Left colon (tissue), 2 donors: Measurements from ENCODE around the gene FAR2. TPM values are rescaled to one million over a fixed set of nuclear protein-coding genes. Genes with fewer than 3 reads are reported as not detected.
A peak's percentile ranks its signal among the peaks of the same experiment; 100 is the strongest.

Source experiments
- ATAC-seq: fragments of 200-7000 bp; cut with Tn5 transposase; one replicate; pipeline ENCODE4 v1.9.1; 2020; ENCODE audit warnings: mild to moderate bottlenecking, moderate library complexity
- DNase-seq, 2 donors: peaks; one replicate each; pipeline ENCODE4 v3.0.0-alpha.2; 2020
- intact Hi-C, 2 donors: fragments of 100-400 bp; cut with DNase I in 1 of 2; cut with micrococcal nuclease in 1 of 2; formaldehyde crosslinking; loops; one replicate each; pipeline versions ENCODE4 v1.11.2 to v1.14.0; 2022; cut with DNase I, micrococcal nuclease
- total RNA-seq, 2 donors: library from RNA; stranded (reverse); fragmentation: NEBNext Ultra II Directional; extraction: Animal tissue kit (Norgen Biotek cat#: 25700); gene quantifications; one replicate each; pipeline ENCODE4 v1.2.1, GENCODE V29; 2021
- donor health status: DM: no; HTN: no; CAD: no.
- donor health status: DM: yes; HTN: yes; CAD: no.

FAR2 gene
- total RNA-seq, 2 donors from 2014 or later = 72.8 to 73.2 TPM

DNA sequence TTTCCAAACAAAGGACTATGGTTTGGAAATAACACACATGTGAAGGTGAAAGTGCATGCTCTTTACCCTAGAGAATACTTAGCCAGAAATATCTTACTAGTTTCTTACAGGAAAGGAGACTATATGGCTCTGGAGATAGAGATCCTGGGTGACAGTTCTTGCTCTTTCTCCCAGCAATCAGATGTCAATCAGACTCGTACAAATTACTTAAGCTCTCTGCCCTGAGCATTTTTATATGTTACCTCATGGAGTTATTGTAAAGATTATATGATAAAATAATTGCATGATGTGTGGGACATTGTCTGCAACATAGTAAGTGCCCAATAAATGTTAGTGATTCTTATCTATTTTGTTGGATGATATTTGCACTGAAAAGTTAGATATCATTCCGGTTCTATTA, 76.8 kb downstream of the FAR2 start:
- intact Hi-C loops = no loop called here
- DNase-seq = no peak
- peak; percentile 80 for ATAC-seq

DNA sequence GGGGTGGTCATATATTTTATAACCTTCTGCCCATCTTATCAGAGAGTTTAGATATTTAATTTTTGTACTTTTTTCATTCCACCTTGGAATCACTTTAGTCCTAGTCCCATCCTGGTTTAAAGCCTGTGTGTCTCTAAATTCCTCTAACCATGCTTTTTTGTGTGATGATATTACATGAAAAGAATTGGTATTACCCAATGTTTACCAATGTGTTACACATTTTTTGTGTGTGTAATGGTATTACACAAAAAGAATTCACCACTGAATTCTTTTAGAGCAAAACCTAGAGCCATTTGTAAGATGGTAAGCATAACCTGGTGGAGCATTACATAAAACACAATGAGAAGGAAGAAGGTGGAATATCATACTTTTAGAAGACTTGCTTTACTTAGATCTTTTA, 77.5 kb downstream of the FAR2 start:
- DNase-seq = no peak
- ATAC-seq = no peak
- intact Hi-C loops = no loop called here

DNA sequence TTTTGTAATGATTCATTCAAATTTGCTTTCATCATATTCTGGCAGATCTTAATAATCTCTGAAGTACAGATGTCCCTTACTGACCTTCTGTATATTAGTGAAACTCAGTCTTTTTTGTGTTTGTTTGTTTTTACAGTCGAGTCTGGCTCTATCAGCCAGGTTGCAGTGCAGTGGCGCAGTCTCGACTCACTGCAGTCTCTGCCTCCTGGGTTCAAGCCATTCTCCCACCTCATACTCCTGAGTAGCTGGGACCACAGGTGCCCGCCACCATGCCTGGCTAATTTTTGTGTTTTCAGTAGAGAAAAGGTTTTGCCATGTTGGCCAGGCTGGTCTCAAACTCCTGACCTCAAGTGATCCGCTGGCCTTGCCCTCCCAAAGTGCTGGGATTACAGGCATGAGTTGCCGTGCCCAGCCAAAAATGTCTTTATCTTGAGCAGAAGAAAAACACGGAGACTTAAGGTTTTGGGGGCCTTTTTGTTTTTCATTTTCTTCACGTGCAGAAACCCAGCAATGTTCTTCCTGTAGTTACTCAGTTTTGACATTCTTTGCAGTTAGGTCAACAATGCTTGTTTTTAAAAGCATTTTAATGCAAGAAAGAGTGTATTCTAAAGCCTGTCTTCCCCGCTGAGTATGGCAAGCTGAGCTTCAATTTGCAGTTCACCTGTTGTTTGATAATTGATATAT, 79.5 kb downstream of the FAR2 start:
- ATAC-seq (no peak), DNase-seq (no peak)
- intact Hi-C loops = no loop called here

DNA sequence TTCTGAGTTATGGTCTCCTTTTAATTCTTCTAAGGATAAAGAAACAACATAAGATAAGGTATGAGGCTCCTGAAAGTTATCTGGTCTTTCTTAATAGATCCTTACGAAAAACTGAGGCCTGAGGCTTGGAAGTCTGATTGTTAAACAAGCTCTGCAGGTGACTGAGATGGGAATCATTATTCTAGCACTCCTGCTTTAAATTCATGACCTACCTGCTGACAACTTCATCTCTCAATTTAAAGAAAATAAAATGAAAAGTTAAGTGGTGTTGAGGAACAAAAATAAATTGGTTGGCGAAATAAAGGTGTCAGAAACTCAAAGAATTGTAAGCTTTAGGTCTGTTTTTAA, 80.1 kb downstream of the FAR2 start:
- no peak for DNase-seq
- intact Hi-C loops = no loop called here
- no peak for ATAC-seq

DNA sequence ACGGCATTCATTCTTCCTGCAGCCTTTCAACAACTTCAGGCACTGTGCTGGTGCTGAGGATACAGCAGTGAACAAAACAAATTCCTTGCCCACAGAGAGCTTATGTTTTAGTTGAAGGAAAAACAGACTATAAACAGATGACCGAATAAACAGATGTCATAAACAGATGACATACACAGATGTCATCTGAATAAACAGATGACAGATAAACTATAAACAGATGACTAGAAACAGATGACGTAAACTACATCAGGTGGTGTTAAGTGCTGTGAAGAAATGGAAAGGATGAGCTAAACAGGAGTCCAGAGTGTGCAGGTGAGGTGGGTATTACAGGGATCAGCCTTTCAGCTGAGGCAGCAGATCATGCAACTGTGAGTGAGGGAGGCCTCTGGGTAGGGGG, 80.9 kb downstream of the FAR2 start:
- DNase-seq (no peak), ATAC-seq (no peak)
- intact Hi-C loops = no loop called here

DNA sequence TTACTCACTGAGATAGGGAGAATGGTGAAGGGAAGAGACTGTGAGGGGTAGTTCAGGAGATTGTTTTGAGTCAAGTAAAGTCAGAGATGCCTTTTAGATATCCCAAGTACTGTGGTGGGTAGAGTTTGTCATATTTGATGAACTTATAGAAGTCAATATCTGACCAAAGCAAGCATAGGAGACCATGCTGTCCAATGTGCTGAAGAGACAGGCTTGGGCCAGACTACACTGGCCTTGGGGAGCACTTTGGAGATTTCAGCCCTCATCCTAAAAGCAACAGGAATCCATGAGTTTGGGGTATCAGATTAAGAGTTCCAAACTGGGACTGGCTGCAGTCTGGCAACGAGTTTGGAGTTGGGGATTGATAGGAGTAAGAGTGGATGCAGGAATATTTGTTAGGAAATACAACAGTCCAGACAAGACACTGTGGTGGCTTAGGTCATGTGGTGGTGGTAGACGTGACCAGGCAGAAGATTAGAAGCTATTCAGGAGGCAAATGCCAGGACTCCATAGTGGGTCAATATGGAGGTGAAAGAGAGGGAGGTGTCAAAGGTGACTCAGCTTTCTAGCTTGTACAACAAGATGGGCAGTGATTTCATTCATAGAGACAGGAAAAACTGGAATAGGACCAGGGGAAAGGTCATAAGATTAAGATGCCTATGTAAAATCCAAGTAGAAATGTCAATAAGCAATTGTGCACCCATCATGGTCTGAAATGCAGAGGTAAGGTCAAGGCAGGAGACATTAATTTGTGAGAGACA, 81.9 kb downstream of the FAR2 start:
- intact Hi-C loops = no loop called here
- DNase-seq (no peak), ATAC-seq (no peak)

DNA sequence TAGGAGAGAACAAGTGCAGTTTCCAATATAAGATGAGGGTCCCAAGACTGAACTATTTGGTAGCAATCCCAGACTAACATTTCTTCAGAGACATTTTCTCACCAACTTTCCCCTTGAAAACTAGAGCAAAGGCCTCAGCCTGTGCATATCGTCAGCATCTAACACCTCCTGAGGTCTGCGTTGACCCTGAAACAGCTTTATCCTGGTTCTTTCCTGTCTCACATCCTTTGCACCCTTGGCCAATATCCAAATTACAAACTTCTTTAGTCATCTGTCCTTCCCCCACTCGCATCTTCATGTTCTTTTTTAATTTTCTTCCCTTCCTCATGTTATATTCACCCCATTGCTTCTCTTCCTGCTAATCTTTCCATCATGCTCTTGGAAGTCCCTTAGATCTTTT, 83.0 kb downstream of the FAR2 start:
- DNase-seq (no peak), ATAC-seq (no peak)
- intact Hi-C loops = no loop called here

DNA sequence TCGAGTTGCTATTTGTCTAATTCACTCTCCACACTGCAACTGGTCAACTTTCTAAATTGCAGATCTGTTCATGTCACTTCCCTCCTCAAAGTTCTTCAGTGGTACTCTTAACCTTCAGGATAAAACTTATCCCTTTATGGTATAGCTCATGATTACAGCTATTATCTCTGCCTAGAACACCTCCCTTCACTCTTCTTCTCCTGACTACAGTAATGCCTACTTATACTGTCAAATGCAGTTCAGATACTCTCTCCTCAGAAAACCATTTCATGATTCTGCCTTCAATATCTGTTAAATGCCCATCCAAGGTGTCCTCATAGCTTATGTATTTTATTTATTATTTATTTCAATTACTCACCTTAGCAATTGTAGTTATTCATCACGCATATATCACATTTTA, 85.5 kb downstream of the FAR2 start:
- intact Hi-C loops = no loop called here
- no peak for ATAC-seq
- no peak for DNase-seq

DNA sequence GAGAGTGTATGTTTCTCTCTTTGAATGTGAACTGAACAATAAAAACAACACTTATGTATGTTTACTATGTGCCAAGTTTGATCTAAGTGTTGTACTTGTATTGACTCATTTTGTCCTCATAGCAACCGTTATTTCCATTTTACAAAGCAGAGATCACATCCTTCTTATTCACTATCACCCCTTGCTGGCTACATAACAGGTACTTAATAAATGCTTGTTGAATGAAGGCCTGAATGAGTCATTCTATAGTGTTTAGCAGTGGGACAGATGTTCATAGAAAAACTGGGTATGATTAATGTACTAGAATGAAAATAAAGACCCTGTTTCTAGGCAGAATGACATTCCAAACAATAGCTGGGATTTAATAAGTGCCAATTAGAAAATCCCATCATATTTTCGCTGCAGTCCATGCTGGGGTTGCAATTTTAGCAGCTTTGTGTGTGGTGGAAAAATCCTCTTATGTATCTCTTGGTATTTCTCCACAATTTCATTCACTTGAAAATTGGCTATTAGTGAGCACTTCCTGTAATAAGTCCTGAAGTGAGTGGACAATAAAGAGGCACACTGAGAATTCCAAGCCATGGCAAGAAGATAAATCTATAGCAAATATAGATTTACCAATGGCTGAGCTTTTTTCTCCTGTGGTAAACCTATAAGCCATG, 86.0 kb downstream of the FAR2 start:
- no peak for ATAC-seq
- DNase-seq = no peak
- intact Hi-C loops = no loop called here

DNA sequence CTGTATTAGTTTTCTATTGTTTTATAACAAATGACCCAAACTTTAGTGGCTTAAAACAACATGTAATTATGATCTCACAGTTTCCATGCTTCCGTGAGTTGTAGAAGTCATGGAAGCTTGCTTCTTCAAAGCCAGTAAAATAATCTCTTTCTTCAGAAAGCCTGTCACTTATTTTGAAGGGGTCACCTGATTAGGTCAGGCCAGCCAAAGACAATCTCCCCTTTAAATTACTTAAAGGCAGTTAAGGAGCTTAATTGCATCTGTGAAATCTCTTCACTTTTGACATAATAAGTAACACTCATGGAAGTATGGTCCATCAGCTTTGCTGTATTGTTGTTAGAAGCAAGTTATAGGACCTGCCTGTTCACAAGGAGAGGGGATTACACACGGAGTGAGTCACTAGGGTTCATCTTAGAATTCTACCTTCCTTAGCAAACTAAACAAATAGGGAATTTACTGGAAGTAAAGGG, 89.8 kb downstream of the FAR2 start:
- DNase-seq (no peak), ATAC-seq (no peak)
- intact Hi-C loops = no loop called here

DNA sequence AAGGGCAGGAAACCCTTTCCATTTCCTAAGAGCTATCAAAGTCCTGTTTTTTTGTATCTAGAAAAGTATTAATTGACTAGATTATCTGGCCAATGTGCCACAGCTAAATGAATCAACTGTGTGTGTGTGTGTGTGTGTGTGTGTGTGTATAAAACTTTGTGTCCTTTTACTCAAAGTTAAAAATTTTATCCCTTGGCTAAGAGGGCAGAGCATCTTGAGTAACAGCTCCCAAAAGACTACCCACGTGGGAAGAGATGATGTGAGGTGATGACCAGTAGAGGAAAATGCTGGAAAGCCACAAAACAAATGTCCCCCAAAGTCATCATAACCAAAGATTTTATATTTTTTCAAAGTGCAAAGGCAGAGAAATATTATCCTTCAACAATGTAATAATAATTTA, 90.3 kb downstream of the FAR2 start:
- DNase-seq = no peak
- intact Hi-C loops = no loop called here
- no peak for ATAC-seq

DNA sequence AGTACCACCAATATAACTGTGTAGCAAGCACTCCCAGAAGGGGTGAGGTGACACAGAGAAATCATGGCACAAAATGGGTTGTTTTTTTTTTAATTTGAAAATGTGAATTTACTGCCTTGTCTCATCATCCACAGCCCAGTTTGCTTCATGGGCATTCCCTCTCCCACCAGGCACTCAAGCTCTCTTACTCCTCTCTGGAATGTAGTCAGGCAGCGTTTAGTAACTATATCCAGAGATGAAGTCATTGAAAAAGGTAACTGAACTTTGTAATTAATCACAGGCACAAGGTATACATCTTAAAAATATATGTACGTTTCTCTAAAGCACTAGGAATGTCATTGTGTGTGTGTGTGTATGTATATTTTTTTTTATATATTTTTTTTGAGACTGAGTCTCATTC, 91.4 kb downstream of the FAR2 start:
- DNase-seq (no peak), ATAC-seq (no peak)
- intact Hi-C loops = no loop called here

DNA sequence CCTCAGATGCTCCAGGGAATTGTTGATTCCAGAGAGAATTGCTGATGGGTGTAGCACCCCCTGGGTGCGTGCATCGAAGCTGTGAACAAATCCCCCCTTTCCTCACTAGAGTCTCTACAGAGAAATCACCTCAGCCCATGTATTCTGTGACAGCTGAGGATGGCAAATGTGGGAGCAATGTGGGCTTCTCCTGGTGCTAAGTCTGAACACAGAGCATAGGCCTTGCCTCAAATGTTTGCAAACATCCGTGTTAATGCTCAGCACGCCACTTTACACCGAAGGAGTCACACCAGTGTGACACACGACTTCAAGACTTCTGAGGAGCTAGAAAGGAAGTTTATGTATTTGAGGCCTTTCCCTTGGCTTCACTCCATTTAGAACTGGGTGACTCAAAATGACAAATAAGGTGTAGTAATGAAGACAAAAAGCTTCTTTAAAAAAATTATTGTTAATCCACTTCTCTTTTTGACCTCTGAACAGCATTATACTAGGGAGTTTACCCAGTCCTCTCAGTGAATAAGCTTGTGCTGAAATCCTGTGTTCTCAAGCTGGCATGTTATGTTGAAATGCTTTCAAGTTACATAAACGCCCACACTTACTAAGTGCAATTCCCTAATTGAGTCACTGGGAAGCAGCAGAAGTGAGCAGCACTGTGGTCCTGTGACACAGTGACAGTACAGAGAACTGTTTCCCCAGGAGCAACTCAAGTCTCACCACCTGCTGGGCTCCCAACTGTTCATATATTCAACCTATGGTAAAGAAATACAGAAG, 92.9 kb downstream of the FAR2 start:
- intact Hi-C loops = no loop called here
- DNase-seq = peak; percentile 14 to 56
- peak; percentile 89 for ATAC-seq

DNA sequence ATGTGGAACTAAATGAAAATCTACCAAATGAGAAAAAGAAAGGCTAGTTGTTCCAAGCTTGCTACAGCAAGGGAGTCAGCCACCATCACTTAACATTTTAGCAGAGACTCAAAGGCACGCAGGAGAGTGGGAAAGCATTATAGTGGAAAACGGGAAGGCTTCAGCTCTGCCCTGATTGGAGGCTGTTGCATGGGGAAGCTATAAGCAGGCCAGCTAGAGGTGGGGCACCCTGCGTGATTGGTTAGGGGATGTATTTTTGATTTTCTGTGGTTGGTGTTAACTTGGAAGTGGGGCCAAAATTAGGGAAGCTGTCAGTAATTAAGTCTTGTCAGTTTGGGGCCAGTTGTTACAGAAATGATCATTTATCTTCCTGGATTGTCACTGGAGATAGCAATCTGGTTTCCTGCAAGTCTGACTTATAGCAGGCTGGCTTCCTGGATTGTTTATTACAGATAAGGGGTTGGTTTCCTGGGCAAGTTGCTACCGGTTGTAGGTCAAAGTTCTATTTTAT, 93.9 kb downstream of the FAR2 start:
- DNase-seq (no peak), ATAC-seq (peak; percentile 66)
- intact Hi-C loops = no loop called here

DNA sequence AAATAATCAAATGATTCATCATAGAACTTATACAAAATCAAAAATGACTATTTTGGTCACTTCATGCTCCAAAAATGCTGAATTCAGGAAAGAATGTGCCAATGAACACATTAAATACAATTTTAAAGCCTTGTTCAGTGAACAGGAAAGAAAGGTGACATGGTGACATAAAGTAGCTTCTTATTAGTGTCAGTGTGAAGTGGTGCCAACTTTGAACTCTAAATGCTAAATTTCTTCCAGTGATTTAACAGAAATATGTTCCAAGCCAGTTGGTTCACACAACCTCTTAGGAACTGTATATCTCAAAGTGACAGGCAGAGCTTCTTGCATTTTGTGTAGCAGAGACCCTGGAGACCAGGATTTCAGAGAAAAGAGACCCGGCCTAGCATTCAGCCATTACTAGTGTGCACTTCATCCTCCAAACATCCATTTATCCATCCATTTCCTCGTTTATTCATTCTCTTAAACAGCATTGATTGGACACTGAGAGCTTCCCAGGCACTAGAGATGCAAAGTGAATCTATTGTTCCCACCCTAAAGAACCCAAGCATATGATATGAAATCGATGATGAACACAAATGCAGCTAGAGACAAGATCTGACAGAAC, 95.2 kb downstream of the FAR2 start:
- intact Hi-C loops = no loop called here
- no peak for ATAC-seq

DNA sequence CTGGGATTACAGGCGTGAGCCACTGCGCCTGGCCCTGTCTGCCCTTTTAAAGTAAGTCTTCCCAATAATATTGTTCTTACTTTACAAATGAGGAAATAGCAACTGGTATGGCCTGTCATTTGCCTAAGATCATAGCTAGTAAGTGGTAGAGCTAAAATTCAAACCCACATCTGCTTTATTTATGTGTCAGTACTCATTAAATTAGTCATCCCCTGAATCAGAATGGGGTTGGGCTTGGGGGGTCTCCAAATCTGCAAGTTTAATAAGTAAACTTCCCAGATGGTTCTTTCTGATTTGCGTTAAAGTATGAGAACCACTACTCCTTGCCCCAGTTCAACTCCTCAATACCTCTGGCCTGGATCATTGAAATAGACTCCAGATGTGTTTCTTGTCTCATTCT, 96.2 kb downstream of the FAR2 start:
- intact Hi-C loops = no loop called here
- ATAC-seq = no peak
- DNase-seq = no peak

More for the DNA sequence above, 95.2 kb downstream of the FAR2 start:
- no peak for DNase-seq

DNA sequence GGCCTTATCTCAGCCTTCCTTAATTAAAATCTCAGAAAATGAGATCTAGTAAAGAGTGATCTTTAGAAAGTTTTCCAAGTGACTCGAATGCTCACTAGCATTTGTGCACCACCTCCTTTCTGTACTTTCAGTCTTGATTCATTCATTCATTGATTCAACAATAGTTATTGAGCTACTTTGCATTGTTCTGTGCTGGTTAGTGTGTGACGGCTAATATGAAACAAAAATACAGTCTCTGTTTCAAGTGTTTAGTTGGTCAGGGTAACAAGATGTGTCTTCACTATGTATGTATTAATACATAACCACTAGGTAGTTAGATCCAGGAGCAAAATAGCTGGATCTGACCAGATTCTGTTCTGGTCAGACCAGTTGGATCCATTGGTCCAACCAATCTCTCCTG, 100.9 kb downstream of the FAR2 start:
- ATAC-seq = no peak
- intact Hi-C loops = no loop called here
- no peak for DNase-seq

DNA sequence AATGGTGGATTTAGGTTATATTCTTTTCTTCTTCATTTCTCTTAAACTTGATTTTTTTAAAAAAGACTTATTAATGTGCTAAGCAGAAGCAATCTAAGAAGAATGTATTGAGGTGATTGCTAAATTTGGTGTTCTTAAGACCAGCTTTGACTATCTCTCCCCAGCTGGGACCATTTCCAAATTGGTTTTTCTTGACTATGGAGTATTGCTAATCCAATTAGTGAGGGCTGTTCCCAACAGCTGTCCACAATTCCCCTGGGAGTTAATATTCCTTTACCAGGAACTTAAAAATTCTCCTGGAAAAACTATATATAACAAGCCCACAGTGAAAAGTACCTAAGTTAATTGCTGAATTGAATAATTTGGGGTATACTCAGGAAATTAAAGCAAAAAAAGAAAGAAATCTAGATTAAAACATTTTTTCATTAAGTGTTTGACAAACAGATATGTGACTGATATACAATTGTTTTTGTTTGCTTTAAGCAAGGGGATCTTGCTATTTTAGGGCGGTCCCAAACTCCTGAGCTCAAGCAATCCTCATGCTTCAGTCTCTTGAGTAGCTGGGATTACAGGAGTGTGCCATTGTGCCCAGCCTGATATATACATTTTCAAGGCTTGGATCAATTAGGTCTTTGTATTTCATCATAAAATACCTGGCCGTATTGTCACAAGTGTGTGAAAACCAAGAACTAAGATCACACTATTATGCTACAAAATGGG, 105.0 kb downstream of the FAR2 start:
- DNase-seq = no peak
- intact Hi-C loops = no loop called here
- ATAC-seq = no peak
